Measurements from ENCODE around the gene PLEKHO2.
"Not testable (repeated sequence)": the region's sequence is repeated elsewhere in the genome, so short reads cannot be mapped to it uniquely, and the experiment has no call there.

Gene PLEKHO2, protein sequence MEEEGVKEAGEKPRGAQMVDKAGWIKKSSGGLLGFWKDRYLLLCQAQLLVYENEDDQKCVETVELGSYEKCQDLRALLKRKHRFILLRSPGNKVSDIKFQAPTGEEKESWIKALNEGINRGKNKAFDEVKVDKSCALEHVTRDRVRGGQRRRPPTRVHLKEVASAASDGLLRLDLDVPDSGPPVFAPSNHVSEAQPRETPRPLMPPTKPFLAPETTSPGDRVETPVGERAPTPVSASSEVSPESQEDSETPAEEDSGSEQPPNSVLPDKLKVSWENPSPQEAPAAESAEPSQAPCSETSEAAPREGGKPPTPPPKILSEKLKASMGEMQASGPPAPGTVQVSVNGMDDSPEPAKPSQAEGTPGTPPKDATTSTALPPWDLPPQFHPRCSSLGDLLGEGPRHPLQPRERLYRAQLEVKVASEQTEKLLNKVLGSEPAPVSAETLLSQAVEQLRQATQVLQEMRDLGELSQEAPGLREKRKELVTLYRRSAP

GRCh38 chr15:64841344-64842095, at the start of gene PLEKHO2:
TSS of gene PLEKHO2 (plus strand) at chr15:64841915. CDS start at chr15:64842017, 102 bp downstream.
- DNase-seq (ENCODE audit: low spot score) = peak; percentile 96

- DNase-seq (ENCODE audit: low spot score) = no peak
Observed at GRCh38 chr15:64792282-64792681, 49.4 kb upstream of the PLEKHO2 start.

DNA sequence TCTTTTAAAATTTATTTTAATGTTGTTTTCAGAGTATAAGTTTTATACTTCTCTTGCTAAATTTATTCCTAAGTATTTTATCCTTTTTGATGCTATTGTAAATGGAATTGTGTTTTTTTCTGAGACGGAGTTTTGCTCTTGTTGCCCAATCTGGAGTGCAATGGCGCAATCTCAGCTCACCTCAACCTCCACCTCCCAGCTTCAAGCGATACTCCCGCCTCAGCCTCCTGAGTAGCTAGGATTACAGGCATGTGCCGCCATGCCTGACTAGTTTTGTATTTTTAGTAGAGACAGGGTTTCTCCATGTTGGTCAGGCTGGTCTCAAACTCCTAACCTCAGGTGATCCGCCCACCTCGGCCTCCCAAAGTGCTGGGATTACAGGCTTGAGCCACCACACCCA, 46.4 kb upstream of the PLEKHO2 start:
- DNase-seq (ENCODE audit: low spot score) = not testable (repeated sequence)

GRCh38 chr15:64795921-64796320, 45.8 kb upstream of the PLEKHO2 start:
- DNase-seq (ENCODE audit: low spot score) = not testable (repeated sequence)

GRCh38 chr15:64798905-64799304, 42.8 kb upstream of the PLEKHO2 start:
- DNase-seq (ENCODE audit: low spot score) = not testable (repeated sequence)

- DNase-seq (ENCODE audit: low spot score) = no peak
Observed at GRCh38 chr15:64800476-64800875, 41.2 kb upstream of the PLEKHO2 start.

DNA sequence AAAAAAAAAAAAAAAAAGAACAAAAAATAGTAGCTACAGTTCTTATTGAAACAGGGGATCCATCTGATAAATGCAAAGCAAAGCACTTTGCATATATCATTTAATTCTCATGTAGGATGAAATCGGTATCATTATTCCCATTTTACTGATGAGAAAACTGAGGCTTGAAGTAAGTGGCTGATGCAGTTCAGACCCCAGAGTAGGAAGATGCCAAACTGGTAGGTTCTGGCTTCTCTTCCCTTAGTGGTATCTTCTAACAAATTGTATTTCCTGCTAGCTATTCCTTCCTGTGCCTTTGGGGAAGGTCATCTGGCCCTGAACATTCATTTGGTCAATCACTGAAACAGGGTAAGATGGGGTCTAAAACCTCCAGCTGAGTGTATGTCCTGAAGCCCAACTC, 38.2 kb upstream of the PLEKHO2 start:
- DNase-seq (ENCODE audit: low spot score) = no peak

GRCh38 chr15:64804619-64805018, 37.1 kb upstream of the PLEKHO2 start:
- DNase-seq (ENCODE audit: low spot score) = no peak

- DNase-seq (ENCODE audit: low spot score) = no peak
Observed at GRCh38 chr15:64806509-64806908, 35.2 kb upstream of the PLEKHO2 start.

- no peak for DNase-seq (ENCODE audit: low spot score)
Observed at GRCh38 chr15:64807051-64807749, 34.5 kb upstream of the PLEKHO2 start.

DNA sequence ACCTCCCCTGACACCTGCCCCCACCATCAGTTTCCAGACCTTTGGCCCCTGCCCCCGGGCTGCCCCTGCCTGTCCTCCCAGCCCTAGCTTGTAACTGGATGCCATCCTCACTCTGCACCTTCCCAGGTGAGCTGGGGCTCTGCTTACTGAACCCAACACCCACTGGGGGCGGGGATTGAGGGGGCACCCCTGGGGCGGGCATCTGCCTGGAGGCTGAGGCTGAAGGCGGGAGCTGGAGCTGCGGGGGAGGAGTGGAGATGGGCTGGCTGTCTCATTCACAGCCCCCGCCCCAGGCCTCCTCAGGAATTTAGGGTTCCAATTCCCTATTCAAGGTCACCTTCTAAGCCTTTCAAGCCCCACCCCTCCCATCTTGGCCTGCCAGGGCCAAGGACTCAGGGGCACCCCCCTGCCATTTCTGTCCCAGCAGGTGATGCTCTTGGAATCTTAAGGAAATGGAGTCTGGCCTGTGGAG, 33.9 kb upstream of the PLEKHO2 start:
- no peak for DNase-seq (ENCODE audit: low spot score)

GRCh38 chr15:64808785-64809453, 32.8 kb upstream of the PLEKHO2 start:
- no peak for DNase-seq (ENCODE audit: low spot score)

DNA sequence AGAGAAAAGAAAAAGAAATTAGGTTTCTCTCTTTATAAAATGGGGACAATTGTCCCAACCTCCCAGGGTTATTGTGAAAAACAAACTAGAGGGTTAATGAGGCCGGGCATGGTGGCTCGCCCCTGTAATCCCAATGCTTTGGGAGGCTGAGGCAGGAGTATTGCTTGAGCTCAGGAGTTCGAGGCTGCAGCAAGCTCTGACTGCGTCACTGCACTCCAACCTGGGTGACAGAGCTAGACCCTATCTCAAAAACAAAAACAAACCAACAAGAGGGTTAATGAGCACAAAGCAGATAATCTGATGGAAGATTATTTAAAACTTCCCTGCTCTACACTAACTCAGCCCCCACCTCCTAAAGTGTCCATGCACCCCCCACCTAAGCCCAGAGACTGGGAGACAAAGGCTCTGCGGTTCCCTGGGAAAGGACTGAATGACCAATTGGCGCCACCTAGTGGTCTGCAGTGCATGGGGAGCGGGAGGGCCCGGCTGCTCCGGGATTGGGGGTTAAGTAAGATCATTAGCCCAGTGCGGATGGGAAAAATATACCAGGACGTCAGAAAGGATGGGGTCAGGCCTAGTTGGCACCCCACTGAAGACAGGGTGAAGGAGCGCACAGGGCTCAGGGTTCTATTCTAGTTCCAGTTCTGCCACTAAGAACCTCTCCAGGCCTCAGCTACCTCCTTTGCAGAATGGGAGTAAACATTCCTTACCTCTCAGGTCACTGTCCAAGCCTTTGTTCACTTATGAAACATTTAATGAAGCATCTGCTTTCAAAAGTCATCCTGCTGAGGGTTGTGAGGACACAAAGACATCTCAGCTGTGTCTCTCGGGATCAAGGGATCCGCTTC, 31.8 kb upstream of the PLEKHO2 start:
- DNase-seq (ENCODE audit: low spot score) = peak; percentile 92

GRCh38 chr15:64810497-64811326, 31.0 kb upstream of the PLEKHO2 start:
- no peak for DNase-seq (ENCODE audit: low spot score)

DNA sequence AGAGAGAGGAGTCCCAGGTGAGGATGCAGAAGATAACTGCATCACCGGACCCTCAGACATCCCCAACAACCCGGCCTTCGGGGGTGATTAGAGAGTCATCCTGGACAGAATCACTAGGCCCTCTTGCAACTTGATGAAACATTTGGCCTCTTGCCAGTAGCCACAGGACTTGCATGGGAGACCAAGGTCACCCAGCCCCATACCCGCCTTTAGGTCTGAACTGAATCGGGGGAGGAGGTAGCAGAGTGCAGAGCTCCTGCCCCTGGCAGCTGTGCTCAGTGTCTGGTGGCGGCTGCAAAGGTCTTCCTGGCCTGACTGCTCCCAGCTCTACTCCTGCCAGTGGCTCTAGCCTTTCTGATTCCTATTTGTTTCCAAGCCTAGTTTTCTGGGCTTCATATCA, 28.6 kb upstream of the PLEKHO2 start:
- DNase-seq (ENCODE audit: low spot score) = no peak

- DNase-seq (ENCODE audit: low spot score) = not testable (repeated sequence)
Observed at GRCh38 chr15:64814283-64814682, 27.4 kb upstream of the PLEKHO2 start.

GRCh38 chr15:64814965-64815364, 26.8 kb upstream of the PLEKHO2 start:
- DNase-seq (ENCODE audit: low spot score) = not testable (repeated sequence)

DNA sequence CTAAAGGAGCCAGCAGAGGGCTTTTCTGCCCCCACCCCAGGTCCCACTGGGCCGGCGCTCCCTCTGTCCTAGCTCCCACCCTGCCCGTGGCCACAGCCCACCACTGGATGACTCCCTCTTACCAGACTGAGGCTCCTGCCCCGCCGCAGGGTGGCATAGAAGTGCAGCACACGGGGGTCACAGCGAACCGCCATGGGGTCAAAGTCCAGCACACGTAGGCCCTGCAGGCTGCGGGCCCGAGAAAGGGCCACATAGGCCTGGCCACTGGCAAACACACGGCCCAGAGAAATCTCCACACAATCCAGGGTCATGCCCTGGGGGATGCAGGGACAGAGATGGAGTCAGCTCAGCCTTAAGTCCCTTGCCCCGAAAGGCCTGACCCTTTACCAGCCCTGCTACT, 25.3 kb upstream of the PLEKHO2 start:
- no peak for DNase-seq (ENCODE audit: low spot score)

GRCh38 chr15:64824929-64825430, 16.7 kb upstream of the PLEKHO2 start:
- DNase-seq (ENCODE audit: low spot score) = no peak
